Measurements from ENCODE around the gene CORT. TPM values are rescaled to one million over a fixed set of nuclear protein-coding genes. Genes with fewer than 3 reads are reported as not detected.

CORT gene
- polyA plus RNA-seq, 2 of the 4 experiments (the other 2 are of a cell fraction), result 0.10 to 0.30 TPM

- peaks cover 5% of the 10 kb centered on the region; the same call in 1 of the 3 replicates for H3K4me1 ChIP-seq
- ChIA-PET CTCF (interaction anchor here (1.2 to 2.9 kb wide), 2 partner anchors 10 to 120 kb away, joined by 5 to 9 read pairs; no protein-coding TSS in a partner anchor), POLR2A (no interaction called here)
- no peak overlapping the region for H3K27ac ChIP-seq
- H3K4me2 ChIP-seq, result no peak overlapping the region
- DNase-seq (ENCODE audit: low read depth in 1 of 2, low spot score in 1 of 2) (no peak), ATAC-seq (no peak), FAIRE-seq (no peak)
- WGBS (ENCODE audit: missing lambda C conversion rate), result 88% methylated on average over 5 of the region's 7 CpGs
- TF ChIP-seq CBX2 (IDR thresholded peaks at IDR 0.05; ENCODE audit: borderline replicate concordance, low read depth) (no peak), CEBPB (IDR thresholded peaks at IDR 0.05) (no peak), HOXA7 (CRISPR knock-in tag; IDR thresholded peaks at IDR 0.05) (no peak)
- no peak overlapping the region for H3K4me3 ChIP-seq
- H3K9me3 ChIP-seq, result no peaks in the 10 kb centered on the region
Observed at GRCh38 chr1:10497109-10497508, 47.3 kb downstream of the CORT start.

- ATAC-seq, result no peak
- no peak overlapping the region for H3K4me3 ChIP-seq
Observed at GRCh38 chr1:10498231-10498630, 48.4 kb downstream of the CORT start.

More at GRCh38 chr1:10498231-10498630, 48.4 kb downstream of the CORT start:
- ChIA-PET CTCF (interaction anchor here (1.2 to 2.9 kb wide), 3 partner anchors 9 to 444 kb away, joined by 3 to 14 read pairs (median 9); no protein-coding TSS in a partner anchor), POLR2A (no interaction called here)
- no peak for TF ChIP-seq HOXB5 (CRISPR knock-in tag; IDR thresholded peaks at IDR 0.05)
- TF ChIP-seq E2F6 (IDR thresholded peaks at IDR 0.05; ENCODE audit: borderline replicate concordance, low read depth), result no peak
- TF ChIP-seq CEBPB (IDR thresholded peaks at IDR 0.05), result no peak
- TF ChIP-seq HEYL (CRISPR knock-in tag; IDR thresholded peaks at IDR 0.05), result no peak
- TF ChIP-seq HES2 (IDR thresholded peaks at IDR 0.05), result no peak
- no peak for TF ChIP-seq HDAC2 (IDR thresholded peaks at IDR 0.05)
- TF ChIP-seq POLR2A (IDR thresholded peaks at IDR 0.05; ENCODE audit: low read length), result no peak
- no peak for TF ChIP-seq ESRRA (IDR thresholded peaks at IDR 0.05; ENCODE audit: borderline replicate concordance, low read length)
- TF ChIP-seq MAX (IDR thresholded peaks at IDR 0.05), result no peak
- TF ChIP-seq ZNF302 (CRISPR knock-in tag; IDR thresholded peaks at IDR 0.05), result no peak
- TF ChIP-seq BHLHE40 (IDR thresholded peaks at IDR 0.05; ENCODE audit: low read depth, low read length), result no peak
- no peak for TF ChIP-seq USF2 (IDR thresholded peaks at IDR 0.05)
- TF ChIP-seq MYC (IDR thresholded peaks at IDR 0.05; ENCODE audit: borderline replicate concordance, low read length), result no peak
- no peak for TF ChIP-seq HOXA7 (CRISPR knock-in tag; IDR thresholded peaks at IDR 0.05)
- TF ChIP-seq SMC3 (IDR thresholded peaks at IDR 0.05), result no peak
- TF ChIP-seq TFCP2L1 (CRISPR knock-in tag; IDR thresholded peaks at IDR 0.05), result no peak
- no peak for TF ChIP-seq CBX8 (IDR thresholded peaks at IDR 0.05)
- no peak for TF ChIP-seq HMGXB4 (CRISPR knock-in tag; IDR thresholded peaks at IDR 0.05; ENCODE audit: borderline replicate concordance)
- Histone ChIP-seq H3K4me2 (no peak overlapping the region), H3K4me1 (peaks cover 5% of the 10 kb centered on the region; the same call in 1 of the 3 replicates), H3K27ac (no peak overlapping the region), H3K9me3 (no peaks in the 10 kb centered on the region)
- 86% methylated on average over 8 of the region's 8 CpGs for WGBS (ENCODE audit: missing lambda C conversion rate)
- FAIRE-seq (no peak), DNase-seq (ENCODE audit: low read depth in 1 of 2, low spot score in 1 of 2) (no peak)

Other genes starting within 250 kb of the CORT start
- 18.3 and 22.8 TPM in 2 replicates for gene KIF1B, start 239.5 kb upstream of the CORT start, polyA plus RNA-seq (2011; rRNA removed)
- 9.3 to 10.9 TPM (median 9.8 TPM) in 3 replicates for gene KIF1B, start 239.5 kb upstream of the CORT start, polyA plus RNA-seq (2017; fragmentation: RNase III; extraction: RNeasy Plus Mini Kit Qiagen cat#74134 plus additional on column Dnase treatment)
- gene PGD, start 51.0 kb upstream of the CORT start, polyA plus RNA-seq (2011; rRNA removed), result 700 and 1,019 TPM in 2 replicates
- 1,427 to 1,758 TPM (median 1,714 TPM) in 3 replicates for gene PGD, start 51.0 kb upstream of the CORT start, polyA plus RNA-seq (2017; fragmentation: RNase III; extraction: RNeasy Plus Mini Kit Qiagen cat#74134 plus additional on column Dnase treatment)
- 19.7 and 25.7 TPM in 2 replicates for gene CENPS, start 19.6 kb upstream of the CORT start, polyA plus RNA-seq (2011; rRNA removed)
- gene CENPS, start 19.6 kb upstream of the CORT start, polyA plus RNA-seq (2017; fragmentation: RNase III; extraction: RNeasy Plus Mini Kit Qiagen cat#74134 plus additional on column Dnase treatment), result 27.0 to 28.7 TPM (median 27.3 TPM) in 3 replicates
- 28.5 and 30.0 TPM in 2 replicates for gene DFFA, start 22.5 kb downstream of the CORT start, polyA plus RNA-seq (2011; rRNA removed)
- 28.2 to 31.7 TPM (median 30.1 TPM) in 3 replicates for gene DFFA, start 22.5 kb downstream of the CORT start, polyA plus RNA-seq (2017; fragmentation: RNase III; extraction: RNeasy Plus Mini Kit Qiagen cat#74134 plus additional on column Dnase treatment)
- gene PEX14, start 24.9 kb downstream of the CORT start, polyA plus RNA-seq (2011; rRNA removed), result 4.2 and 7.7 TPM in 2 replicates
- 12.5 to 15.0 TPM (median 13.5 TPM) in 3 replicates for gene PEX14, start 24.9 kb downstream of the CORT start, polyA plus RNA-seq (2017; fragmentation: RNase III; extraction: RNeasy Plus Mini Kit Qiagen cat#74134 plus additional on column Dnase treatment)

Measured in A549 (cell line).